H1 (cell line): ENCODE results near the gene ASGR2. TPM values are rescaled to one million over a fixed set of nuclear protein-coding genes. Genes with fewer than 3 reads are reported as not detected.

Experiments used
- CTCF ChIA-PET: fragments of 300-600 bp; sonication (Branson Sonifier 250); formaldehyde crosslinking; loops from one replicate; lab custom pipeline; 2021; ENCODE audit not compliant: partially characterized antibody; lab: Charles Lee
- POLR2A ChIA-PET: fragments of 300-600 bp; sonication (Branson Sonifier 250); formaldehyde crosslinking; loops from one replicate; lab custom pipeline; 2021; ENCODE audit warnings: inconsistent platforms; ENCODE audit not compliant: partially characterized antibody; lab: Charles Lee
- DNase-seq, 2 experiments: peaks; one replicate each; pipeline versions ENCODE4 v3.0.0 to v3.0.0-alpha.2; 2010 to 2022; ENCODE audit warnings: low spot score in 2 of 2, low read depth in 1 of 2, mixed read lengths in 1 of 2
- FAIRE-seq: peaks from 2 replicates; lab custom pipeline; 2011; peaks lifted over from hg19 to GRCh38; lab: Jason Lieb, UNC
- H2AFZ ChIP-seq: 2 replicates; pipeline ENCODE4 v1.8.1; 2012; ENCODE audit warnings: low read length, inconsistent platforms
- H2AK5ac ChIP-seq: 2 replicates; pipeline ENCODE4 v1.6.1; 2013; ENCODE audit warnings: low read depth, low read length
- H2BK120ac ChIP-seq: replicated peaks from 2 replicates; pipeline ENCODE3; 2013; ENCODE audit warnings: low read depth, low read length, inconsistent platforms
- H2BK12ac ChIP-seq: 2 replicates; pipeline ENCODE4 v1.6.1; 2013; ENCODE audit warnings: low read depth, low read length
- H2BK15ac ChIP-seq: 2 replicates; pipeline ENCODE4 v1.6.1; 2013; ENCODE audit warnings: low read length
- H2BK20ac ChIP-seq: 2 replicates; pipeline ENCODE4 v1.6.1; 2013; ENCODE audit warnings: low read length
- H2BK5ac ChIP-seq: 2 replicates; pipeline ENCODE4 v1.6.1; 2013; ENCODE audit warnings: low read depth, low read length
- H3K14ac ChIP-seq: 2 replicates; pipeline ENCODE4 v1.6.1; 2013; ENCODE audit warnings: inconsistent platforms; ENCODE audit not compliant: insufficient read length
- H3K18ac ChIP-seq: 2 replicates; pipeline ENCODE4 v1.6.1; 2013; ENCODE audit warnings: low read length; ENCODE audit errors: extremely low read depth
- H3K23ac ChIP-seq: 2 replicates; pipeline ENCODE4 v1.6.1; 2013; ENCODE audit warnings: inconsistent platforms; ENCODE audit not compliant: insufficient read length
- H3K23me2 ChIP-seq: 2 replicates; pipeline ENCODE4 v1.6.1; 2013; ENCODE audit warnings: low read depth, low read length
- H3K27ac ChIP-seq: 2 replicates; pipeline ENCODE4 v1.6.1; 2011; ENCODE audit warnings: low read depth, low read length, inconsistent platforms
- H3K27me3 ChIP-seq, 4 experiments: replicated peaks in 1 of 4; 1 replicate in 1 of 4; 2 replicates in 3 of 4; pipeline versions ENCODE4 v1.6.1 to v1.8.1; 2011 to 2013; ENCODE audit warnings: low read length in 3 of 4, mild to moderate bottlenecking in 3 of 4, inconsistent platforms in 2 of 4, mixed read lengths in 2 of 4, moderate library complexity in 1 of 4; ENCODE audit not compliant: control insufficient read depth in 3 of 4, insufficient read depth in 3 of 4; ENCODE audit errors: extremely low read depth in 1 of 4
- H3K36me3 ChIP-seq, 4 experiments: 2 replicates each; pipeline versions ENCODE4 v1.6.1 to v1.8.1; 2011 to 2013; ENCODE audit warnings: mild to moderate bottlenecking in 4 of 4, low read length in 3 of 4, moderate library complexity in 2 of 4, control low read depth in 1 of 4, inconsistent platforms in 1 of 4; ENCODE audit not compliant: insufficient read depth in 4 of 4, control insufficient read depth in 2 of 4
- H3K4ac ChIP-seq: replicated peaks from 2 replicates; pipeline ENCODE3; 2013; ENCODE audit warnings: low read length, low read depth, mixed read lengths, inconsistent platforms; ENCODE audit not compliant: insufficient read length
- H3K4me1 ChIP-seq, 4 experiments: replicated peaks in 1 of 4; 1 replicate in 1 of 4; 2 replicates in 3 of 4; pipeline versions ENCODE4 v1.6.1 to v1.8.1; 2011 to 2013; ENCODE audit warnings: low read length in 3 of 4, inconsistent platforms in 2 of 4, mixed read lengths in 1 of 4; ENCODE audit not compliant: insufficient read depth in 4 of 4, control insufficient read depth in 3 of 4
- H3K4me2 ChIP-seq, 2 experiments: 2 replicates each; pipeline versions ENCODE4 v1.6.1 to v1.8.1; 2011 to 2013; ENCODE audit warnings: low read depth in 2 of 2, low read length in 2 of 2, control low read depth in 1 of 2, inconsistent platforms in 1 of 2, mild to moderate bottlenecking in 1 of 2; ENCODE audit not compliant: insufficient read depth in 1 of 2
- H3K4me3 ChIP-seq, 4 experiments: fragments of 200-600, 300-600 bp in 1 of 4; sonication (generic), shearing (Covaris generic), sonication (Bioruptor Twin) in 1 of 4; 2 replicates each; pipeline versions ENCODE4 v1.5.1 to v1.8.1; 2011 to 2016; ENCODE audit warnings: low read length in 4 of 4, low read depth in 3 of 4, control low read depth in 2 of 4, inconsistent platforms in 2 of 4, mild to moderate bottlenecking in 2 of 4, mixed read lengths in 1 of 4, moderate library complexity in 1 of 4; ENCODE audit not compliant: insufficient read depth in 2 of 4; ENCODE audit errors: extremely low read depth in 1 of 4
- H3K56ac ChIP-seq: replicated peaks from 2 replicates; pipeline ENCODE3; 2013; ENCODE audit warnings: low read depth, mild to moderate bottlenecking, mixed read lengths, low read length, inconsistent platforms; ENCODE audit not compliant: insufficient read length
- H3K79me1 ChIP-seq: 2 replicates; pipeline ENCODE4 v1.6.1; 2013; ENCODE audit warnings: low read depth, low read length, control low read depth
- H3K79me2 ChIP-seq, 2 experiments: 2 replicates each; pipeline versions ENCODE4 v1.6.1 to v1.8.1; 2012 to 2013; ENCODE audit warnings: low read length in 2 of 2, mild to moderate bottlenecking in 2 of 2, inconsistent platforms in 1 of 2; ENCODE audit not compliant: insufficient read depth in 2 of 2, control insufficient read depth in 1 of 2
- H3K9ac ChIP-seq, 4 experiments: replicated peaks in 1 of 4; 1 replicate in 1 of 4; 2 replicates in 3 of 4; pipeline versions ENCODE4 v1.6.1 to v1.8.1; 2011 to 2013; ENCODE audit warnings: low read depth in 3 of 4, low read length in 3 of 4, control low read depth in 2 of 4, mild to moderate bottlenecking in 2 of 4, moderate library complexity in 2 of 4, inconsistent platforms in 1 of 4; ENCODE audit errors: extremely low read depth in 1 of 4
- H3K9me3 ChIP-seq, 2 experiments: 2 replicates each; pipeline versions ENCODE4 v1.6.1 to v1.8.1; 2012 to 2013; ENCODE audit warnings: mild to moderate bottlenecking in 2 of 2, moderate library complexity in 2 of 2, control low read depth in 1 of 2, inconsistent platforms in 1 of 2, low read depth in 1 of 2, low read length in 1 of 2, mixed read lengths in 1 of 2; ENCODE audit not compliant: insufficient read depth in 2 of 2
- H4K20me1 ChIP-seq, 2 experiments: replicated peaks in 1 of 2; 2 replicates each; pipeline versions ENCODE3 to v1.8.1; 2011 to 2013; ENCODE audit warnings: inconsistent platforms in 2 of 2, low read length in 2 of 2, mild to moderate bottlenecking in 1 of 2; ENCODE audit not compliant: insufficient read depth in 2 of 2, control insufficient read depth in 1 of 2
- H4K5ac ChIP-seq: 2 replicates; pipeline ENCODE4 v1.6.1; 2013; ENCODE audit warnings: low read length, low read depth, mixed read lengths, inconsistent platforms; ENCODE audit not compliant: insufficient read length
- H4K8ac ChIP-seq: 2 replicates; pipeline ENCODE4 v1.8.0; 2013; ENCODE audit warnings: mild to moderate bottlenecking, moderate library complexity, low read length, inconsistent platforms; ENCODE audit not compliant: insufficient read depth; ENCODE audit errors: extremely low read depth
- H4K91ac ChIP-seq: replicated peaks from 2 replicates; pipeline ENCODE3; 2013; ENCODE audit warnings: low read length, mixed read lengths, inconsistent platforms; ENCODE audit not compliant: insufficient read length
- BACH1 ChIP-seq: IDR thresholded peaks from 2 replicates; pipeline ENCODE4 v1.6.1; 2012; ENCODE audit warnings: low read length, improper control_type of control experiment
- BCL11A ChIP-seq, 2 experiments: IDR thresholded peaks; one replicate each; pipeline ENCODE4 v1.6.1; 2011; ENCODE audit warnings: low read depth in 2 of 2, low read length in 2 of 2, mild to moderate bottlenecking in 2 of 2
- EGR1 ChIP-seq: IDR thresholded peaks from 2 replicates; pipeline ENCODE4 v1.6.1; 2011; ENCODE audit warnings: low read depth, low read length, borderline replicate concordance
- GTF2F1 ChIP-seq: IDR thresholded peaks from 2 replicates; pipeline ENCODE4 v1.6.1; 2012; ENCODE audit warnings: low read depth, low read length, improper control_type of control experiment, borderline replicate concordance
- JUND ChIP-seq: IDR thresholded peaks from 2 replicates; pipeline ENCODE4 v1.6.1; 2011; ENCODE audit warnings: mild to moderate bottlenecking, improper control_type of control experiment, low read length
- POU5F1 ChIP-seq: IDR thresholded peaks from 2 replicates; pipeline ENCODE4 v1.6.1; 2011; ENCODE audit warnings: low read depth, mild to moderate bottlenecking, low read length, moderate library complexity
- RAD21 ChIP-seq, 2 experiments: IDR thresholded peaks in 1 of 2; conservative IDR thresholded peaks in 1 of 2; 2 replicates each; pipeline ENCODE4 v1.6.1; 2011; ENCODE audit warnings: low read depth in 2 of 2, low read length in 2 of 2, improper control_type of control experiment in 1 of 2, inconsistent platforms in 1 of 2, mild to moderate bottlenecking in 1 of 2, moderate library complexity in 1 of 2
- RFX5 ChIP-seq: IDR thresholded peaks from 2 replicates; pipeline ENCODE4 v1.6.1; 2011; ENCODE audit warnings: low read depth, low read length, improper control_type of control experiment, borderline replicate concordance
- SAP30 ChIP-seq: fragments of 300-600 bp; sonication (generic); IDR thresholded peaks from 2 replicates; pipeline ENCODE4 v1.7.1; 2012; ENCODE audit warnings: low read length, moderate library complexity, mild to moderate bottlenecking, inconsistent platforms; ENCODE audit not compliant: insufficient read depth, insufficient replicate concordance
- SUZ12 ChIP-seq: fragments of 200-600 bp; sonication (generic); IDR thresholded peaks from 2 replicates; pipeline ENCODE4 v1.6.1; 2012; ENCODE audit warnings: mild to moderate bottlenecking, inconsistent platforms, low read length, moderate library complexity, mixed read lengths
- TAF1 ChIP-seq: IDR thresholded peaks from 2 replicates; pipeline ENCODE4 v1.6.1; 2011; ENCODE audit warnings: mild to moderate bottlenecking, low read depth, low read length
- ZNF274 ChIP-seq: IDR thresholded peaks from 2 replicates; pipeline ENCODE4 v1.7.0; 2012; ENCODE audit warnings: low read length, borderline replicate concordance; ENCODE audit errors: extremely low read depth
- WGBS, 2 experiments: shearing (Covaris generic) in 1 of 2; methylation state at CpG; one replicate each; pipeline versions ENCODE4 v1.1.6 to v1.1.7; 2013 to 2015; ENCODE audit warnings: low lambda C conversion rate in 2 of 2, mixed read lengths in 2 of 2, inconsistent platforms in 1 of 2, low coverage in 1 of 2, missing lambda C conversion rate in 1 of 2; ENCODE audit not compliant: insufficient replicate concordance in 2 of 2, insufficient coverage in 1 of 2, insufficient read length in 1 of 2; ENCODE audit errors: extremely low coverage in 1 of 2, missing lambda C conversion rate in 1 of 2; 5-methylcytosine and 5-hydroxymethylcytosine counted together
- polyA plus RNA-seq, 7 experiments: library from polyadenylated mRNA; depleted of rRNA in 3 of 7; stranded (reverse) in 5 of 7; unstranded in 2 of 7; fragments of >200 nt in 5 of 7; fragments of 200-250 nt in 2 of 7; gene quantifications; 1 replicate in 5 of 7; 2 replicates in 1 of 7; 4 replicates in 1 of 7; pipeline versions ENCODE4 v1.2.1 to v1.2.3, GENCODE V29; 2011 to 2013; ENCODE audit warnings: missing spikeins in 2 of 7, mixed read lengths in 2 of 7
- total RNA-seq: library from RNA; stranded (reverse); fragmentation: NEBNext Ultra II Directional; extraction: Animal tissue kit (Norgen Biotek cat#: 25700); gene quantifications from 2 replicates; pipeline ENCODE4 v1.2.1, GENCODE V29; 2021

The ASGR2 gene
- total and polyA plus RNA-seq, 2 of the 8 experiments (the other 6 are each of a cell fraction or from before 2014, with no cell fraction given) = 0.91 TPM; not detected in 1

- DNase-seq (no peak), FAIRE-seq (no peak)
- CTCF ChIA-PET = interaction anchor here (1.1 to 17.5 kb wide), 3 partner anchors 13 to 80 kb away, joined by 4 to 434 read pairs (median 4); no protein-coding TSS in a partner anchor
- H3K23ac ChIP-seq = no peak overlapping the region
- no peak overlapping the region for H3K4me2 ChIP-seq
- no peaks in the 10 kb centered on the region for H3K9me3 ChIP-seq
- 71% methylated on average over 6 of the region's 6 CpGs; no CpG with 5 or more reads in 1 of the 2 experiments for WGBS, 2 experiments
- H3K4me3 ChIP-seq = no peak overlapping the region
- H4K20me1 ChIP-seq = no peaks in the 10 kb centered on the region
- H2AK5ac ChIP-seq = no peak overlapping the region
- no peak overlapping the region for H3K14ac ChIP-seq
- H2BK15ac ChIP-seq = no peak overlapping the region
- no peak overlapping the region for H3K27ac ChIP-seq
- H2BK12ac ChIP-seq = no peak overlapping the region
- H2AFZ ChIP-seq = no peak overlapping the region
- POLR2A ChIA-PET = no interaction called here
- TF ChIP-seq ZNF274 (no peak), SUZ12 (no peak), GTF2F1 (no peak), POU5F1 (no peak), SAP30 (no peak), RAD21 (IDR thresholded peaks at IDR 0.05 in 1 of 2, conservative IDR thresholded peaks at IDR 0.05 in 1 of 2; ENCODE audit: low read depth in 2 of 2, low read length in 2 of 2) (no peak), BCL11A (IDR thresholded peaks at IDR 0.05; ENCODE audit: low read depth in 2 of 2, low read length in 2 of 2) (no peak), JUND (no peak), TAF1 (no peak), EGR1 (no peak), BACH1 (no peak), RFX5 (no peak)
- H2BK120ac ChIP-seq = no peak overlapping the region
- H2BK20ac ChIP-seq = no peak overlapping the region
- no peaks in the 10 kb centered on the region for H3K27me3 ChIP-seq
- H3K18ac ChIP-seq = no peak overlapping the region
- H3K23me2 ChIP-seq = no peaks in the 10 kb centered on the region
- no peaks in the 10 kb centered on the region; a peak in 1 of 7 replicates for H3K4me1 ChIP-seq
- no peak overlapping the region for H3K9ac ChIP-seq
- H4K91ac ChIP-seq = no peak overlapping the region
- no peak overlapping the region for H4K5ac ChIP-seq
- H4K8ac ChIP-seq = no peak overlapping the region
- no peak overlapping the region for H2BK5ac ChIP-seq
- no peaks in the 10 kb centered on the region for H3K36me3 ChIP-seq
- H3K79me2 ChIP-seq = no peaks in the 10 kb centered on the region
- H3K56ac ChIP-seq = no peak overlapping the region
- H3K4ac ChIP-seq = no peak overlapping the region
- H3K79me1 ChIP-seq = no peaks in the 10 kb centered on the region
Measured at GRCh38 chr17:7060165-7060891, 54.3 kb downstream of the ASGR2 start.
